Retinal pigment epithelial cell (primary cell): ENCODE data around the gene STIM1.
"Not testable (repeated sequence)": the region's sequence is repeated elsewhere in the genome, so short reads cannot be mapped to it uniquely, and the experiment has no call there.

ENCODE experiments used
- DNase-seq: peaks from one replicate; pipeline ENCODE4 v3.0.0-alpha.2; 2010; ENCODE audit warnings: low read depth
- H3K4me3 ChIP-seq: 2 replicates; pipeline ENCODE4 v1.5.1; 2011; ENCODE audit warnings: mild to moderate bottlenecking, low read length, control low read depth, moderate library complexity
- CTCF ChIP-seq: conservative IDR thresholded peaks from 2 replicates; pipeline ENCODE4 v1.5.1; 2011; ENCODE audit warnings: low read depth, low read length, control low read depth, inconsistent platforms

Gene STIM1

GRCh38 chr11:3893311-3893710 is 37.8 kb downstream of the STIM1 start:
- no peak overlapping the region for H3K4me3 ChIP-seq
- no peak for TF ChIP-seq CTCF
- no peak for DNase-seq

GRCh38 chr11:3894128-3894731 is 38.8 kb downstream of the STIM1 start:
- H3K4me3 ChIP-seq = no peak overlapping the region
- no peak for TF ChIP-seq CTCF
- DNase-seq = no peak

- TF ChIP-seq CTCF = no peak
- H3K4me3 ChIP-seq = no peak overlapping the region
- DNase-seq = no peak
Observed at GRCh38 chr11:3896644-3897043, 41.2 kb downstream of the STIM1 start.

GRCh38 chr11:3900230-3900629 is 44.8 kb downstream of the STIM1 start:
- not testable (repeated sequence) for H3K4me3 ChIP-seq, DNase-seq

- no peak overlapping the region for H3K4me3 ChIP-seq
- no peak for DNase-seq
- TF ChIP-seq CTCF = no peak
Observed at GRCh38 chr11:3901249-3902025, 46.0 kb downstream of the STIM1 start.

GRCh38 chr11:3902441-3902840 is 47.0 kb downstream of the STIM1 start:
- H3K4me3 ChIP-seq = no peak overlapping the region
- no peak for TF ChIP-seq CTCF
- DNase-seq = no peak

- no peak overlapping the region for H3K4me3 ChIP-seq
- TF ChIP-seq CTCF = no peak
- no peak for DNase-seq
Observed at GRCh38 chr11:3903207-3903896, 47.9 kb downstream of the STIM1 start.
